Sigmoid colon (tissue), 7 donors: ENCODE measurements around the gene SPINDOC. TPM values are rescaled to one million over a fixed set of nuclear protein-coding genes. Genes with fewer than 3 reads are reported as not detected.

Experiments
- DNase-seq: peaks from one replicate; pipeline ENCODE4 v3.0.0-alpha.2; 2019
- H3K27ac ChIP-seq, 4 donors: fragments of 200-600 bp; sonication (generic); one replicate each; pipeline ENCODE4 v1.5.1; 2016 to 2019; ENCODE audit warnings: mild to moderate bottlenecking in 1 of 4
- H3K27me3 ChIP-seq, 3 donors: fragments of 200-600 bp; sonication (generic); one replicate each; pipeline ENCODE4 v1.5.1; 2019; ENCODE audit warnings: mild to moderate bottlenecking in 1 of 3
- H3K36me3 ChIP-seq, 4 donors: fragments of 200-600 bp; sonication (generic); one replicate each; pipeline ENCODE4 v1.5.1; 2016 to 2019
- H3K4me1 ChIP-seq, 4 donors: fragments of 200-600 bp; sonication (generic); one replicate each; pipeline ENCODE4 v1.5.1; 2017 to 2019
- H3K4me3 ChIP-seq, 4 donors: fragments of 200-600 bp; sonication (generic); one replicate each; pipeline ENCODE4 v1.5.1; 2017 to 2019; ENCODE audit warnings: mild to moderate bottlenecking in 2 of 4, moderate library complexity in 1 of 4
- H3K9me3 ChIP-seq, 4 donors: fragments of 200-600 bp in 3 of 4; sonication (generic) in 3 of 4; one replicate each; pipeline versions ENCODE4 v1.5.1 to v1.6.1; 2013 to 2019
- EP300 ChIP-seq, 4 donors: sonication (generic); formaldehyde crosslinking; IDR thresholded peaks; one replicate each; pipeline ENCODE4 v1.6.1; 2017; ENCODE audit warnings: antibody characterized with exemption in 4 of 4
- POLR2A ChIP-seq, 2 donors: fragments of 450-650 bp; IDR thresholded peaks; one replicate each; pipeline ENCODE4 v1.6.1; 2016; ENCODE audit warnings: antibody characterized with exemption in 2 of 2, mild to moderate bottlenecking in 2 of 2, moderate library complexity in 2 of 2
- POLR2AphosphoS5 ChIP-seq, 4 donors: sonication (generic); formaldehyde crosslinking; IDR thresholded peaks; one replicate each; pipeline ENCODE4 v1.6.1; 2017; ENCODE audit warnings: antibody characterized with exemption in 4 of 4
- WGBS, 2 donors: extraction: QIAGEN DNeasy Blood & Tissue Kit; methylation state at CpG; one replicate each; pipeline ENCODE4 v1.1.7; 2013; 5-methylcytosine and 5-hydroxymethylcytosine counted together
- intact Hi-C: fragments of 100-400 bp; cut with DNase I; formaldehyde crosslinking; loops from one replicate; pipeline ENCODE4 v1.15.1; 2023
- polyA plus RNA-seq, 3 donors: library from polyadenylated mRNA; stranded (reverse); fragments of 200-250 nt; gene quantifications; one replicate each; pipeline ENCODE4 v1.2.3, GENCODE V29; 2013
- small RNA-seq, 3 donors: library from RNA; depleted of rRNA; stranded (forward); fragments of <200 nt; gene quantifications; one replicate each; pipeline ENCODE3, GENCODE V24; 2016
- total RNA-seq, 4 donors: library from RNA; depleted of rRNA; stranded (reverse); fragments of >200 nt; gene quantifications; one replicate each; pipeline ENCODE4 v1.1.0, GENCODE V29; 2016
- TF ChIP-seq, protein P1 (sequence below), 4 experiments: fragments of 450-650 bp in 3 of 4; fragments of 200-600 bp in 1 of 4; IDR thresholded peaks; one replicate each; pipeline ENCODE4 v1.5.1; 2016 to 2019; ENCODE audit warnings: antibody characterized with exemption in 4 of 4, mild to moderate bottlenecking in 3 of 4, moderate library complexity in 2 of 4
- donor health status: healthy with polysubstance abuse.
- donor health status: Bipolar disorder and iron deficiency.
- donor health status: healthy.

Gene SPINDOC
- total and polyA plus RNA-seq, 7 donors, result 4.6 to 15.2 (median 12.2) TPM

DNA sequence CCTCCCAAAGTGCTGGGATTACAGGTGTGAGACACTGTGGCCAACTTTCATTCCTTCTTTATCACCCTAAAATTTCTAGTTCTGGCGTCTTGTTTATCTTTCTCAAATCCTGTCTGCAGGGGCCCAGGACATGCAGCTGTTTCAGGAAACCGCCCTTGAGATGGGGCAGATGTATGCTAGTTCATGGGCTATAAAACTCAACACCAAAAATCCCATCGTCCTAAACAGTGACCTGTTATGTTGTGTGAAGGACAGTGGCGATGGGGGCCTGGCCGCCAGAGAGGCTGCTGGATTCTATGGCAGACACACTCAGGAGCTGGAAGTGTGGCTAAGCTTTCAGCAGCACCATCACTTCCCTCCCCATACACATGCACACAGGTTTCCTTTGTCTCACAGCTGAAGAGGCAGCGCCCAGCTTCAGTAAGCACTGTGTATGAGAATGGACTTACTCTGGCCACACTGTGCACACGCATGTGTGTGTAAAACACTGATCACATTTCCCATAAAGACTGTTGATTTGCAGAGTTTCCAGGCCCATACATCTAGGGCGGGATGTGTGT lies 62.3 kb downstream of the SPINDOC start:
- H3K4me1 ChIP-seq, result peaks cover 0 to 77% (median 57%) of the 10 kb centered on the region in 4 donors
- no peaks in the 10 kb centered on the region for H3K36me3 ChIP-seq
- H3K27ac ChIP-seq, result no peak overlapping the region
- 87 to 89% methylated on average over 8 of the region's 8 CpGs for WGBS, 2 donors
- no peak overlapping the region for H3K4me3 ChIP-seq
- DNase-seq, result no peak
- H3K27me3 ChIP-seq, result no peaks in the 10 kb centered on the region
- intact Hi-C loops, result no loop called here
- H3K9me3 ChIP-seq, result no peaks in the 10 kb centered on the region
- TF ChIP-seq POLR2AphosphoS5 (IDR thresholded peaks at IDR 0.05) (no peak), POLR2A (IDR thresholded peaks at IDR 0.05) (no peak), EP300 (IDR thresholded peaks at IDR 0.05) (no peak)
- TF ChIP-seq, protein P1, sequence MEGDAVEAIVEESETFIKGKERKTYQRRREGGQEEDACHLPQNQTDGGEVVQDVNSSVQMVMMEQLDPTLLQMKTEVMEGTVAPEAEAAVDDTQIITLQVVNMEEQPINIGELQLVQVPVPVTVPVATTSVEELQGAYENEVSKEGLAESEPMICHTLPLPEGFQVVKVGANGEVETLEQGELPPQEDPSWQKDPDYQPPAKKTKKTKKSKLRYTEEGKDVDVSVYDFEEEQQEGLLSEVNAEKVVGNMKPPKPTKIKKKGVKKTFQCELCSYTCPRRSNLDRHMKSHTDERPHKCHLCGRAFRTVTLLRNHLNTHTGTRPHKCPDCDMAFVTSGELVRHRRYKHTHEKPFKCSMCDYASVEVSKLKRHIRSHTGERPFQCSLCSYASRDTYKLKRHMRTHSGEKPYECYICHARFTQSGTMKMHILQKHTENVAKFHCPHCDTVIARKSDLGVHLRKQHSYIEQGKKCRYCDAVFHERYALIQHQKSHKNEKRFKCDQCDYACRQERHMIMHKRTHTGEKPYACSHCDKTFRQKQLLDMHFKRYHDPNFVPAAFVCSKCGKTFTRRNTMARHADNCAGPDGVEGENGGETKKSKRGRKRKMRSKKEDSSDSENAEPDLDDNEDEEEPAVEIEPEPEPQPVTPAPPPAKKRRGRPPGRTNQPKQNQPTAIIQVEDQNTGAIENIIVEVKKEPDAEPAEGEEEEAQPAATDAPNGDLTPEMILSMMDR (IDR thresholded peaks at IDR 0.05), result no peak

GRCh38 chr11:63876616-63877015 lies 63.4 kb downstream of the SPINDOC start:
- no peaks in the 10 kb centered on the region for H3K27me3 ChIP-seq
- 85 to 96% methylated on average over 6 of the region's 6 CpGs for WGBS, 2 donors
- H3K27ac ChIP-seq, result no peak overlapping the region
- TF ChIP-seq POLR2A (IDR thresholded peaks at IDR 0.05) (no peak), EP300 (IDR thresholded peaks at IDR 0.05) (no peak), POLR2AphosphoS5 (IDR thresholded peaks at IDR 0.05) (no peak)
- TF ChIP-seq, protein P1 (IDR thresholded peaks at IDR 0.05), result no peak
- H3K36me3 ChIP-seq, result no peaks in the 10 kb centered on the region
- intact Hi-C loops, result no loop called here
- no peaks in the 10 kb centered on the region for H3K9me3 ChIP-seq
- H3K4me1 ChIP-seq, result peaks cover 0 to 68% (median 48%) of the 10 kb centered on the region in 4 donors
- DNase-seq, result no peak
- H3K4me3 ChIP-seq, result no peak overlapping the region

Small RNA genes lying within 50 kb of the gene (small RNA-seq; reads per million reads assigned to genes)
- 0 reads per million in 3 donors for gene AP006289.1
- gene RN7SL596P, result 0 reads per million in 3 donors

Other genes starting within 250 kb of the SPINDOC start
- 10 to 100 TPM; 34.9 to 59.9 (median 47.9) TPM for gene PLAAT3, start 199.0 kb upstream of the SPINDOC start, total RNA-seq
- gene PLAAT3, start 199.0 kb upstream of the SPINDOC start, polyA plus RNA-seq, result 10 to 100 TPM; 14.6 to 34.7 (median 21.0) TPM
- gene ATL3, start 142.1 kb upstream of the SPINDOC start, total RNA-seq, result 100 to 1,000 TPM in 3 of 4 donors, 10 to 100 TPM in 1; 97.8 to 115 (median 102) TPM
- gene ATL3, start 142.1 kb upstream of the SPINDOC start, polyA plus RNA-seq, result 10 to 100 TPM in 1 of 3 donors, 1 to 10 TPM in 2; 8.4 to 16.3 (median 8.8) TPM
- 100 to 1,000 TPM in 1 of 4 donors, 10 to 100 TPM in 3; 61.1 to 105 (median 93.9) TPM for gene RTN3, start 132.0 kb upstream of the SPINDOC start, total RNA-seq
- 10 to 100 TPM; 24.6 to 91.3 (median 25.2) TPM for gene RTN3, start 132.0 kb upstream of the SPINDOC start, polyA plus RNA-seq
- 10 to 100 TPM; 11.1 to 20.4 (median 13.6) TPM for gene ZFTA, start 44.7 kb upstream of the SPINDOC start, total RNA-seq
- gene ZFTA, start 44.7 kb upstream of the SPINDOC start, polyA plus RNA-seq, result 1 to 10 TPM in 2 of 3 donors, under 1 TPM in 1; 0.69 to 4.0 (median 3.6) TPM
- gene MARK2, start 25.7 kb downstream of the SPINDOC start, total RNA-seq, result 10 to 100 TPM; 14.3 to 24.6 (median 18.2) TPM
- gene MARK2, start 25.7 kb downstream of the SPINDOC start, polyA plus RNA-seq, result 10 to 100 TPM; 25.8 to 49.3 (median 44.2) TPM
- under 1 TPM; 0.49 to 0.83 (median 0.70) TPM for gene RCOR2, start 103.7 kb downstream of the SPINDOC start, total RNA-seq
- gene RCOR2, start 103.7 kb downstream of the SPINDOC start, polyA plus RNA-seq, result 1 to 10 TPM in 1 of 3 donors, under 1 TPM in 2; 0.60 to 2.4 (median 0.69) TPM
- 10 to 100 TPM in 1 of 4 donors, 1 to 10 TPM in 3; 5.4 to 18.0 (median 6.8) TPM for gene NAA40, start 125.5 kb downstream of the SPINDOC start, total RNA-seq
- 10 to 100 TPM in 2 of 3 donors, 1 to 10 TPM in 1; 7.2 to 22.9 (median 11.1) TPM for gene NAA40, start 125.5 kb downstream of the SPINDOC start, polyA plus RNA-seq
- 100 to 1,000 TPM; 419 to 659 (median 577) TPM for gene COX8A, start 161.2 kb downstream of the SPINDOC start, total RNA-seq
- gene COX8A, start 161.2 kb downstream of the SPINDOC start, polyA plus RNA-seq, result 1,000 to 10,000 TPM; 1,536 to 1,691 (median 1,674) TPM
- gene OTUB1, start 173.0 kb downstream of the SPINDOC start, total RNA-seq, result 10 to 100 TPM; 44.8 to 61.7 (median 57.8) TPM
- 10 to 100 TPM; 88.9 to 96.4 (median 91.3) TPM for gene OTUB1, start 173.0 kb downstream of the SPINDOC start, polyA plus RNA-seq
- gene FLRT1, start 222.5 kb downstream of the SPINDOC start, total RNA-seq, result 1 to 10 TPM in 3 of 4 donors, under 1 TPM in 1; 0.99 to 6.9 (median 3.1) TPM
- under 1 TPM in 1 of 3 donors, not detected in 2; 0.66 TPM for gene FLRT1, start 222.5 kb downstream of the SPINDOC start, polyA plus RNA-seq